Mesodermal cell (in vitro differentiated cells): Measurements from ENCODE around the gene CRYAB.

Source experiments
- H3K27ac ChIP-seq: 2 replicates; pipeline ENCODE4 v1.7.0; 2013; ENCODE audit warnings: mild to moderate bottlenecking, low read depth, low read length, moderate library complexity; ENCODE audit not compliant: severe bottlenecking
- H3K36me3 ChIP-seq: 2 replicates; pipeline ENCODE4 v1.7.1; 2013; ENCODE audit warnings: mild to moderate bottlenecking, low read length, moderate library complexity; ENCODE audit not compliant: control insufficient read depth, insufficient read depth
- H3K4me1 ChIP-seq: one replicate; pipeline ENCODE4 v1.7.1; 2013; ENCODE audit warnings: mild to moderate bottlenecking, low read length; ENCODE audit not compliant: insufficient read depth, control insufficient read depth, poor library complexity, severe bottlenecking
- H3K4me3 ChIP-seq: 2 replicates; pipeline ENCODE4 v1.7.0; 2013; ENCODE audit warnings: low read length, control low read depth, mild to moderate bottlenecking; ENCODE audit not compliant: insufficient read depth, poor library complexity, severe bottlenecking; ENCODE audit errors: extremely low read depth
- H3K9me3 ChIP-seq: 2 replicates; pipeline ENCODE4 v1.7.1; 2013; ENCODE audit warnings: mild to moderate bottlenecking, low read length, moderate library complexity; ENCODE audit not compliant: control insufficient read depth
- WGBS, 2 experiments: methylation state at CpG; one replicate each; pipeline ENCODE4 v1.1.5; 2013; ENCODE audit warnings: missing lambda C conversion rate in 2 of 2; ENCODE audit not compliant: insufficient coverage in 2 of 2; 5-methylcytosine and 5-hydroxymethylcytosine counted together

CRYAB gene

GRCh38 chr11:111944139-111944538 is 32.6 kb upstream of the CRYAB start:
- WGBS, 2 experiments, result 80 to 93% methylated on average over 3 of the region's 3 CpGs

GRCh38 chr11:111942829-111943228 is 31.3 kb upstream of the CRYAB start:
- WGBS, 2 experiments, result 97 to 98% methylated on average over 5 of the region's 7 CpGs
- Histone ChIP-seq H3K4me1 (peaks cover 34% of the 10 kb centered on the region), H3K4me3 (no peak overlapping the region), H3K9me3 (no peaks in the 10 kb centered on the region), H3K36me3 (peaks cover 10% of the 10 kb centered on the region), H3K27ac (no peak overlapping the region)

More at GRCh38 chr11:111944139-111944538, 32.6 kb upstream of the CRYAB start:
- Histone ChIP-seq H3K36me3 (peaks cover 10% of the 10 kb centered on the region), H3K4me3 (no peak overlapping the region), H3K9me3 (no peaks in the 10 kb centered on the region), H3K27ac (peak overlapping the region; percentile 54), H3K4me1 (peaks cover 25% of the 10 kb centered on the region)

DNA sequence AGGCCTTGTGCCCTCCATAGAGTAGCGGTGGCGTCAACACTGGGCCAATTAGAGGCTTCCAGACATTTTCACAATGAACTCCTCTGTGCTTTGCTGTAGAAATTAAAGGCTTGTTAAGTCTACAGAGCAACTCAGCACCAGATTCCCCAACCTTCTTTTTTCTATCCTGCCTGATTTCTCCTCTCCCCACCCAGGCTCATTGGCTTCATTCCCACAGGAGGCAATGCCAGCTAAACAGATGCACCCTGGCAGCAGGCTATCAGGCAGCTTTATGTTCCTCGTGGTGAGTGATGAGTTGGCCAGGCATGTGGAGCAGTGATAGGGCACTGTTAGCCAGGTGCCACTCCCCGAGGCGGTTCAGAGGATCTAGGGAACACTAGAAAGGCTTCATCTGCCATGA is 30.4 kb upstream of the CRYAB start:
- Histone ChIP-seq H3K27ac (no peak overlapping the region), H3K4me1 (peaks cover 40% of the 10 kb centered on the region), H3K36me3 (peaks cover 10% of the 10 kb centered on the region), H3K4me3 (no peak overlapping the region), H3K9me3 (no peaks in the 10 kb centered on the region)
- 95 to 98% methylated on average over 5 of the region's 5 CpGs for WGBS, 2 experiments

DNA sequence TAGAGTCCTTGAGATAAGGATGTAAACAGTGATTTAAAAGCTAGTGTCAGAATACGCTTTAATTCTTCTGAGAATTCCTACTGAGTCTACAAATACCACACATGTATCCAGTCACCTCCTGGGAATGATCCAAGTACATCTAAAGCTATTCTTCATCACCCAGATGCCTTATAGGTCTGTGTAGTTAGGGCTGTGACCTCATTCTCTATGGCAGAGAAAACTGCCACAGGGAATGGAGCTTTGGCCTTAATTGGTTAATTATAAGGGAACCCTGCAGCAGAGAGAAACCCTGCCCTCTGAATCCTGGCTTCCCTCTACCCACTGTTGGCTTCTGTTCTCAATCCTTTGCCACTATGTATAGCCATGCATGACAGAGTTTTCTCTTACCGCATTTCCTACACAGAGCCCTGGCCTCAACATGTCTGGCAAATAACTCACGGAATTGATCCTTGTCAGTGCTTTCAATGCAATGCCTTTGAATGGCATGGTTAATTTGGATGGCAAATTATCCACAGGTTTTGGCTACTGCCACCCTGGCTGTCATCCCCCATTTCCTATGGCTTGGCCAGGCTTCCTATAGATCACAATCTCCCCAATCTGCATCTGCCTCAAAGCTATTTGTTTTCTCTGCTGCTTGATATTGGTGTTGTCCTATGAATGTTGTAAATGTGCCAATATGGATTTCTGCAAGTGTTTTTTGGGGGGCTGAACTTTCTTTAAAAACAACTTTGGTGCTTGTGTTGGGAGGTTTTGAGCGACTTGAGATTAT is 28.4 kb upstream of the CRYAB start:
- H3K4me1 ChIP-seq, result peaks cover 51% of the 10 kb centered on the region
- no peaks in the 10 kb centered on the region for H3K9me3 ChIP-seq
- peaks cover 10% of the 10 kb centered on the region for H3K36me3 ChIP-seq
- WGBS, 2 experiments, result 85 to 92% methylated on average over 2 of the region's 4 CpGs
- H3K4me3 ChIP-seq, result no peak overlapping the region
- H3K27ac ChIP-seq, result no peak overlapping the region

- peak overlapping the region; percentile 66 for H3K27ac ChIP-seq
- peaks cover 10% of the 10 kb centered on the region for H3K36me3 ChIP-seq
- WGBS, 2 experiments, result 52 to 58% methylated on average over 6 of the region's 7 CpGs
- H3K4me1 ChIP-seq, result peaks cover 38% of the 10 kb centered on the region
- no peaks in the 10 kb centered on the region for H3K9me3 ChIP-seq
- peak overlapping the region; percentile 50 for H3K4me3 ChIP-seq
Observed at GRCh38 chr11:111938687-111939160, 27.2 kb upstream of the CRYAB start.

DNA sequence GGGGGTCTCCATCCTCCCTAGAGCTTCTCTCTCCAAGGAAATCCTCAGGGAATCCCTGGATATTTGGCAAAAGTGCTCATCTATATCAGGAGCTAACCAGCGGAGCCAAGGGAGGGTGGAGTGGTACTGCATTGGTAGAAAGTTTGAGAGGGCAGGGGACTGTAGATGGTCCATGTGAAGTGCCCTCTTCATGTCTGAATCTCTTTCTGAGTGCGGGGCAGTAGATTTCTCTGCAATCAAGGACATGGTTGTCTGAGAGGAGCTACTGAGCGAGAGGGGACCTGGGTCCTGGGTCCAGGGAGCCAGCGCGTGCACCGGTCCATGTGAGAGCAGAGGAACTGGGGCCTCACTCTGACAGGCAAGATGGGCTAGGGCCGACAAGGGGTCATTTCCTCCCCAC is 26.3 kb upstream of the CRYAB start:
- H3K9me3 ChIP-seq, result no peaks in the 10 kb centered on the region
- peak overlapping the region; percentile 26 for H3K27ac ChIP-seq
- peaks cover 37% of the 10 kb centered on the region for H3K4me1 ChIP-seq
- WGBS, 2 experiments, result 84 to 95% methylated on average over 6 of the region's 7 CpGs
- peaks cover 8% of the 10 kb centered on the region for H3K36me3 ChIP-seq
- peak overlapping the region; percentile 50 for H3K4me3 ChIP-seq

DNA sequence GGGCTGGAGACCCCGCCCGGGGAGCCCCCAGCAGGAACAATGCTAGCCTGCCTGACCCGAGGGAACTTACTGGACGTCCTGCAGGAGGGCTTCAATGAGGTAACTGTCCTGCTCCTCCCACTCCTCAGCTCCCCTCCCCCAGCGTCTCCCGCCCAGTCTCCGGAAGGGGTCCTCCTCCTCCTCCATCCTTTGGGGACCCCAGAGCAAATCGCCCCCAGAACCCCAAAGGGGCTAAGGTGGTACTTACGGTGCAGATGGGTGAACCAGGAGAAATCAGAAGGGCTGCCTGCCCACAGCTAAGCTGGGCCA is 25.8 kb upstream of the CRYAB start:
- Histone ChIP-seq H3K4me1 (peaks cover 37% of the 10 kb centered on the region), H3K4me3 (peak overlapping the region; percentile 50), H3K9me3 (no peaks in the 10 kb centered on the region), H3K36me3 (peaks cover 5% of the 10 kb centered on the region), H3K27ac (peak overlapping the region; percentile 50)
- 0 to 8% methylated on average over 4 to 5 of the region's 9 CpGs for WGBS, 2 experiments

DNA sequence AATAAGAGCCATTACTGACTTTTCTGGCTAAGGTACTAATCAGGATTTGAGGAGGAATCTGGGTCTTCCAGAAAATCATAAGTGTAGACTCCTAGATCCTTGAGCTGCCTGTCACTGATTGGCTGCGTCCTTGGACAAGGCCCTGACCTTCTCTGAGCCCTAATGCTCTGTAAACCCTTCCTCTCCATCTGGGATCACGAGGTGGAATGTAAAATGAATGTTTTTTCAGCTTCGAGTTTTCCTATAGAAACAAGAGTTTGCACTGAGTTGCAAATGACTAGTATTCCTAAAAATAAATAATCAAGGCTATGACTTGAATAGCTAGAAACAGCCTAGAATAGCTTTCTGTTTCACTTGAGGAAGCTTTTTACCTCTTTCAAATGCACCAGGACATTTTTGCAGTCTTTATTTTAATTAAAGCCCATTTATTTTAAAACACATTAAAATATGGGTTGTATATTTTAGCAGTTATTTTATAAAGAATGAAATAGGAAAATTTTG is 24.5 kb upstream of the CRYAB start:
- 100% methylated on average over 1 of the region's 3 CpGs; no CpG with 5 or more reads in 1 of the 2 experiments for WGBS, 2 experiments
- Histone ChIP-seq H3K4me1 (peaks cover 37% of the 10 kb centered on the region), H3K36me3 (no peaks in the 10 kb centered on the region), H3K27ac (no peak overlapping the region), H3K4me3 (peak overlapping the region; percentile 50), H3K9me3 (no peaks in the 10 kb centered on the region)

- H3K27ac ChIP-seq, result no peak overlapping the region
- no peak overlapping the region for H3K4me3 ChIP-seq
- no peaks in the 10 kb centered on the region for H3K9me3 ChIP-seq
- no peaks in the 10 kb centered on the region for H3K36me3 ChIP-seq
- H3K4me1 ChIP-seq, result peaks cover 36% of the 10 kb centered on the region
- 90 to 91% methylated on average over 2 to 4 of the region's 4 CpGs for WGBS, 2 experiments
Observed at GRCh38 chr11:111935317-111936039, 23.9 kb upstream of the CRYAB start.

DNA sequence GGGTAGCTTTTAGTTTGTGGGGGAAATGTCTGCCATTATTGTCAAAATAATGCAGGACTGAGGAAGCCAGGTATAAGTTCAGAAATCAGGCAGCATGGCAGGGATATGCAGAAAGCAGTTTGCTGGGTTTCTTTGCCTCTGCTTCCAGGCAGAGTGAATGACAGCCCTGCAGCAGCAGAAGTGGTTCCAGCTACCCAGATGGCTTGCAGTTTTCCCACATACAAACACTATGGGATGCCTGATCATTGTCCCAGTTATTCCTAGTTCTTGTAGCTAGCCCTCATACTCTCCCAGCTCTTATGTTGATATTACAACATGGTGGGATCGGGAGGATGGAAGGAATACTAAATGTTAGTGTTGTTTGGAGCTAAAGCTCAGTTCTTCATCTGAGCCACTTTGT is 22.7 kb upstream of the CRYAB start:
- 100% methylated on average over 1 of the region's 1 CpG; no CpG with 5 or more reads in 1 of the 2 experiments for WGBS, 2 experiments
- H3K9me3 ChIP-seq, result no peaks in the 10 kb centered on the region
- no peaks in the 10 kb centered on the region for H3K36me3 ChIP-seq
- peaks cover 27% of the 10 kb centered on the region for H3K4me1 ChIP-seq
- H3K4me3 ChIP-seq, result no peak overlapping the region
- no peak overlapping the region for H3K27ac ChIP-seq
